Skeletal muscle tissue (tissue), 4 donors: ENCODE data around the gene ARIH1. TPM values are rescaled to one million over a fixed set of nuclear protein-coding genes. Genes with fewer than 3 reads are reported as not detected.

Experiments used
- H3K27ac ChIP-seq: one replicate; pipeline ENCODE4 v1.7.0; 2013; ENCODE audit warnings: mild to moderate bottlenecking, low read depth, low read length, inconsistent platforms
- H3K27me3 ChIP-seq, 3 donors: one replicate each; pipeline ENCODE4 v1.7.0; 2013; ENCODE audit warnings: low read length in 3 of 3; ENCODE audit not compliant: control insufficient read depth in 3 of 3, insufficient read depth in 3 of 3
- H3K36me3 ChIP-seq, 3 donors: one replicate each; pipeline ENCODE4 v1.7.0; 2013; ENCODE audit warnings: low read length in 3 of 3; ENCODE audit not compliant: control insufficient read depth in 3 of 3, insufficient read depth in 3 of 3
- H3K4me1 ChIP-seq, 3 donors: one replicate each; pipeline ENCODE4 v1.7.0; 2013; ENCODE audit warnings: low read length in 3 of 3, mild to moderate bottlenecking in 3 of 3; ENCODE audit not compliant: control insufficient read depth in 3 of 3, insufficient read depth in 3 of 3
- H3K4me3 ChIP-seq, 3 donors: one replicate each; pipeline ENCODE4 v1.7.0; 2013; ENCODE audit warnings: low read length in 3 of 3
- H3K9ac ChIP-seq, 3 donors: one replicate each; pipeline ENCODE4 v1.7.0; 2013; ENCODE audit warnings: low read length in 3 of 3, mild to moderate bottlenecking in 3 of 3, moderate library complexity in 2 of 3, low read depth in 1 of 3
- H3K9me3 ChIP-seq, 3 donors: one replicate each; pipeline ENCODE4 v1.7.0; 2013; ENCODE audit warnings: low read length in 3 of 3; ENCODE audit not compliant: control insufficient read depth in 3 of 3
- total RNA-seq: library from RNA; depleted of rRNA; stranded (reverse); fragments of >200 nt; gene quantifications from one replicate; pipeline ENCODE4 v1.2.3, GENCODE V29; 2014
- donor health status: Osteomylitis.

The ARIH1 gene
- total RNA-seq, 1 donor from 2014 or later, result 27.1 TPM

GRCh38 chr15:72559781-72560180 is 85.7 kb downstream of the ARIH1 start:
- Histone ChIP-seq H3K27ac (no peak overlapping the region), H3K9ac (no peak overlapping the region), H3K36me3 (peaks cover 2 to 22% (median 13%) of the 10 kb centered on the region in 3 donors), H3K9me3 (no peaks in the 10 kb centered on the region), H3K27me3 (no peaks in the 10 kb centered on the region), H3K4me3 (no peak overlapping the region), H3K4me1 (no peaks in the 10 kb centered on the region)

GRCh38 chr15:72560458-72560857 is 86.3 kb downstream of the ARIH1 start:
- Histone ChIP-seq H3K9me3 (no peaks in the 10 kb centered on the region), H3K27ac (no peak overlapping the region), H3K9ac (no peak overlapping the region), H3K27me3 (no peaks in the 10 kb centered on the region), H3K4me3 (no peak overlapping the region), H3K4me1 (no peaks in the 10 kb centered on the region), H3K36me3 (peaks cover 2 to 20% (median 13%) of the 10 kb centered on the region in 3 donors)

GRCh38 chr15:72562386-72562785 is 88.3 kb downstream of the ARIH1 start:
- Histone ChIP-seq H3K4me1 (no peaks in the 10 kb centered on the region), H3K27ac (no peak overlapping the region), H3K9me3 (no peaks in the 10 kb centered on the region), H3K4me3 (no peak overlapping the region), H3K27me3 (no peaks in the 10 kb centered on the region), H3K9ac (no peak overlapping the region), H3K36me3 (peaks cover 0 to 19% (median 16%) of the 10 kb centered on the region in 3 donors)

DNA sequence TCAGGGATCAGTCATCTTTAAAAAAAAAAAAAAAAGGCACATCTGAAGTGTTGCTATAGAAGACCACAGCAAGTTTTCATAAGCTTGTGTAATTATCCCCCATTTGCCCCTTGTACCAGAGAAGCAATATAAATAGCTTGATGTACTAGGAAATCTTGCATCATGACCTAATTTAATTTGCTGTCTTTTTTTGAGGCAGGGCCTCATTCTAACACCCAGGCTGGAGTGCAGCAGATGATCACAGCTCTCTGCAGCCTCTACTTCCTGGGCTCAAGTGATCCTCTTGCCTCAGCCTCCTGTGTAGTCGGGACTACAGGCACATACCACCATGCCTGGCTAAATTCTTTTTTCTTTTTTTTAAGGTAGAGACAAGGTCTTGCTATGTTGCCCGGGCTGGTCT is 88.7 kb downstream of the ARIH1 start:
- peaks cover 0 to 19% (median 16%) of the 10 kb centered on the region in 3 donors for H3K36me3 ChIP-seq
- no peak overlapping the region for H3K9ac ChIP-seq
- no peaks in the 10 kb centered on the region for H3K27me3 ChIP-seq
- no peak overlapping the region for H3K4me3 ChIP-seq
- H3K27ac ChIP-seq, result no peak overlapping the region
- H3K4me1 ChIP-seq, result no peaks in the 10 kb centered on the region
- H3K9me3 ChIP-seq, result no peaks in the 10 kb centered on the region

GRCh38 chr15:72564091-72564490 is 90.0 kb downstream of the ARIH1 start:
- H3K27ac ChIP-seq, result no peak overlapping the region
- no peaks in the 10 kb centered on the region for H3K9me3 ChIP-seq
- H3K4me3 ChIP-seq, result no peak overlapping the region
- no peak overlapping the region for H3K9ac ChIP-seq
- H3K36me3 ChIP-seq, result peaks cover 0 to 17% (median 15%) of the 10 kb centered on the region in 3 donors
- H3K4me1 ChIP-seq, result no peaks in the 10 kb centered on the region
- no peaks in the 10 kb centered on the region for H3K27me3 ChIP-seq

DNA sequence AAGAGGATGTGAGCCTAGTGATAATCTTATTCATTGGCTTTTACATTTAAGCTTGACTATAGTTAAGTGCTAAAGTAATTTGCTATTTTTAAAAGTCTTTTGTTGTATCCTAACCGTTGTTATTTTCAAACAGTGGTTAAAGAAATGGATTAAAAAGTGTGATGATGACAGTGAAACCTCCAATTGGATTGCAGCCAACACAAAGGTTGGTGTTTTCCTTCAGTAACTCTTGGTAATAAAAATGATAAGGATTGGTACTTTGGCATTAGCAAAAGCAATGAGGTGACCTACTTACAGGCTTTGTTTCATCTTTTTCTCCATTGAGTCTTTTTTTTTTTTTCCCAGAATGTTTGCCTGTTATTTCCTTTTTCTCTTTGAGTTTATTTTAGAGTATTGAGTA is 92.8 kb downstream of the ARIH1 start:
- Histone ChIP-seq H3K27ac (no peak overlapping the region), H3K36me3 (peaks cover 2 to 28% (median 19%) of the 10 kb centered on the region in 3 donors), H3K27me3 (no peaks in the 10 kb centered on the region), H3K9me3 (no peaks in the 10 kb centered on the region), H3K4me3 (no peak overlapping the region), H3K9ac (no peak overlapping the region), H3K4me1 (no peaks in the 10 kb centered on the region)

DNA sequence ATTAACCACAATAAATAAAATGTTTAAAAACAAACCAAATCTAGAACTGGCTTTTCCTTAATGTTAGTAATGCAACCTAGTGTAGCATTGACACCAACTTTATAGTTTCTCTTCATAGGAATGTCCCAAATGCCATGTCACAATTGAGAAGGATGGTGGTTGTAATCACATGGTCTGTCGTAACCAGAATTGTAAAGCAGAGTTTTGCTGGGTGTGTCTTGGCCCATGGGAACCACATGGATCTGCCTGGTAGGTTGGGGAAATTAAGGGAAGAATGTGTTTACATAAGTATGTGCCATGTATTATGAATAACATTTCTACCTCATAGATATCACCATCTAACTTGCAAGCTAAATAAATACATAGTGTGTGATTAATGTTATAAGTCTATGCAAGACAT is 95.9 kb downstream of the ARIH1 start:
- no peak overlapping the region for H3K4me3 ChIP-seq
- H3K4me1 ChIP-seq, result no peaks in the 10 kb centered on the region
- no peak overlapping the region for H3K9ac ChIP-seq
- no peaks in the 10 kb centered on the region for H3K27me3 ChIP-seq
- peaks cover 5 to 30% (median 21%) of the 10 kb centered on the region in 3 donors for H3K36me3 ChIP-seq
- H3K27ac ChIP-seq, result no peak overlapping the region
- H3K9me3 ChIP-seq, result no peaks in the 10 kb centered on the region

DNA sequence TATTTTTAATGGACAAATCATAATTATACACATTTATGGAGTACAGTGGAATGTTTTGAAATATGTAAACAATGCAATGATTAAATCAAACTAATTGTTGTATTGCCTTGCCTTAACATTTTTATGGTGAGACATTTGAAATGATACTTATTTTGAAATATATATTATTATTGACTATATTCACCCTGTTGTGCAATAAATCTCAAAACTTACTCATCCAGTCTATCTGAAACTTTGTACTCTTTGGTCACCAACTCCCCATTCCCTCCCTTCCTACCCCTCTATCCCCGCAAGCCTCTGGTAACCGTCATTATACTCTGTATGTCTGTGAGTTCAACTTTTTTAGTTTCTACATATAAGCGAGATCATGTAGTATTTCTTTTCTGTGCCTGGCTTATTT is 105.7 kb downstream of the ARIH1 start:
- peaks cover 20 to 59% (median 47%) of the 10 kb centered on the region in 3 donors for H3K36me3 ChIP-seq

DNA sequence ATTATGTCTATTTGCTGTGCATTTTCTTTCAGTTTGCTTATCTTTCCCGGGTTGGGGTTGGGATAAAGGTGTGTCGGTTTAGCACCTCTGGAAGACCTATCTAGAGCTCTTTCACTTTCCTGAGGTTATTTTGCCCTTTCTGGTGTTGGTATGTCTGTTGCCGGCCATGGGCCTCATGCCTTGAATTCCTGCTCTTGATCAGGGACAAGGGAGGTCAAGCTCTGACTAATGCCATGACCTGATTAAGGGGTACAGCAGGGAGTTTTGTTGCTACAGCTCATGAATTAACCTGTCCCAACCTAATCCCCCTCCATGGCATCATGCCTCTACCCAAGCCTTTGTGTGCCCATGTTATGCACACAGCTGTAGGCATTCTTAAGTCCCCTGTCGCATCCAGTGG is 109.9 kb downstream of the ARIH1 start:
- no peaks in the 10 kb centered on the region for H3K27me3 ChIP-seq
- no peak overlapping the region for H3K27ac ChIP-seq
- peaks cover 11 to 51% (median 25%) of the 10 kb centered on the region in 3 donors for H3K36me3 ChIP-seq
- H3K9me3 ChIP-seq, result no peaks in the 10 kb centered on the region
- H3K4me3 ChIP-seq, result no peak overlapping the region
- H3K9ac ChIP-seq, result no peak overlapping the region
- no peaks in the 10 kb centered on the region for H3K4me1 ChIP-seq

More for the DNA sequence above, 105.7 kb downstream of the ARIH1 start:
- Histone ChIP-seq H3K27me3 (no peaks in the 10 kb centered on the region), H3K4me3 (no peak overlapping the region), H3K27ac (no peak overlapping the region), H3K9me3 (no peaks in the 10 kb centered on the region), H3K9ac (no peak overlapping the region), H3K4me1 (no peaks in the 10 kb centered on the region)

DNA sequence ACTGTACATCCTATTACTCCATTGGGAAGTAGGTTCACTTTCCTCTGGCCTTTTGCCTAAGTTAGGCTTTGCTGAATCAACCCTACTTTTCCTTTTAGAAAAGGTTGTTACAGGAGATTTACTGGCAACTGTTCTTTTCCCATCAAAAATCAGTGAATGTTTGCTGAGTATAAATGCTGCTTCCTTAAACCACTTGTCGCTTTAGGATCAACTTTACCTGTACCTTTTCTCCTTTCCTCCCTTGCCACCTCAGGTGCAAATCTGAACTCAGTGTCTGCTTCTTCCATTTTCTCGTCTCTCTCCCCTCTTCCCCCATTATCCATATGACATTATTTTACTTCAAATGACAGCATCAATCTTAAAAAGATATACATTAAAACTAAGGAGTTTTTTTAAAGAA is 110.9 kb downstream of the ARIH1 start:
- Histone ChIP-seq H3K4me1 (no peaks in the 10 kb centered on the region), H3K9ac (no peak overlapping the region), H3K4me3 (no peak overlapping the region), H3K36me3 (peaks cover 7 to 41% (median 21%) of the 10 kb centered on the region in 3 donors), H3K9me3 (no peaks in the 10 kb centered on the region), H3K27me3 (no peaks in the 10 kb centered on the region), H3K27ac (no peak overlapping the region)
